ENCODE data around the gene GADD45G. TPM values are rescaled to one million over a fixed set of nuclear protein-coding genes. Genes with fewer than 3 reads are reported as not detected.

Gene GADD45G
- total RNA-seq, 1 donor from 2014 or later, result 5.2 TPM

- no peak overlapping the region for H3K27ac Mint-ChIP-seq (ENCODE audit: unreplicated experiment)
- no peak for FAIRE-seq
- H2AFZ ChIP-seq (ENCODE audit: low read depth, low read length), result no peak overlapping the region
Measured at GRCh38 chr9:89591274-89592212, 13.3 kb upstream of the GADD45G start.

GRCh38 chr9:89592213-89592815 is 12.5 kb upstream of the GADD45G start:
- peaks cover 14% of the 10 kb centered on the region for H3K27me3 ChIP-seq (ENCODE audit: insufficient read depth, low read length)
- no peak overlapping the region for H3K27ac ChIP-seq (ENCODE audit: low read depth, low read length)
- H3K9me3 Mint-ChIP-seq (ENCODE audit: unreplicated experiment), result peaks cover 1% of the 10 kb centered on the region
- no peaks in the 10 kb centered on the region for H3K9me3 ChIP-seq (ENCODE audit: insufficient read depth, low read depth, low read length)
- H3K4me3 ChIP-seq (ENCODE audit: insufficient read depth, low read depth, low read length), result no peak overlapping the region
- no peak overlapping the region for H3K4me2 ChIP-seq (ENCODE audit: low read length)
- H3K79me2 ChIP-seq (ENCODE audit: insufficient read depth, low read length), result no peaks in the 10 kb centered on the region
- DNase-seq (ENCODE audit: low read depth) (no peak), FAIRE-seq (no peak)
- H3K27me3 Mint-ChIP-seq (ENCODE audit: low read depth, unreplicated experiment), result peaks cover 41% of the 10 kb centered on the region
- H3K27ac Mint-ChIP-seq (ENCODE audit: unreplicated experiment), result no peak overlapping the region
- H3K4me3 Mint-ChIP-seq (ENCODE audit: unreplicated experiment), result peak overlapping the region; percentile 3
- no peak overlapping the region for H3K9ac ChIP-seq (ENCODE audit: low read length)
- H3K36me3 ChIP-seq (ENCODE audit: insufficient read depth, low read length), result no peaks in the 10 kb centered on the region
- no peaks in the 10 kb centered on the region for H3K4me1 ChIP-seq (ENCODE audit: insufficient read depth, low read length)
- peaks cover 19% of the 10 kb centered on the region for H3K4me1 Mint-ChIP-seq (ENCODE audit: low read depth, unreplicated experiment)
- TF ChIP-seq EZH2 (IDR thresholded peaks at IDR 0.05; ENCODE audit: insufficient read depth, low read length), result no peak
- no peak overlapping the region for H2AFZ ChIP-seq (ENCODE audit: low read depth, low read length)
- no peaks in the 10 kb centered on the region for H4K20me1 ChIP-seq (ENCODE audit: insufficient read depth, low read length)
- H3K36me3 Mint-ChIP-seq (ENCODE audit: low read depth, unreplicated experiment), result no peaks in the 10 kb centered on the region

More at GRCh38 chr9:89591274-89592212, 13.3 kb upstream of the GADD45G start:
- Histone ChIP-seq H3K4me3 (ENCODE audit: insufficient read depth, low read depth, low read length) (no peak overlapping the region), H3K36me3 (ENCODE audit: insufficient read depth, low read length) (no peaks in the 10 kb centered on the region), H4K20me1 (ENCODE audit: insufficient read depth, low read length) (no peaks in the 10 kb centered on the region), H3K9ac (ENCODE audit: low read length) (no peak overlapping the region), H3K79me2 (ENCODE audit: insufficient read depth, low read length) (no peaks in the 10 kb centered on the region), H3K27me3 (ENCODE audit: insufficient read depth, low read length) (peaks cover 14% of the 10 kb centered on the region), H3K27ac (ENCODE audit: low read depth, low read length) (no peak overlapping the region), H3K4me1 (ENCODE audit: insufficient read depth, low read length) (no peaks in the 10 kb centered on the region), H3K9me3 (ENCODE audit: insufficient read depth, low read depth, low read length) (no peaks in the 10 kb centered on the region), H3K4me2 (ENCODE audit: low read length) (no peak overlapping the region)
- Mint-ChIP-seq H3K4me1 (ENCODE audit: low read depth, unreplicated experiment) (peaks cover 19% of the 10 kb centered on the region), H3K27me3 (ENCODE audit: low read depth, unreplicated experiment) (peaks cover 41% of the 10 kb centered on the region), H3K36me3 (ENCODE audit: low read depth, unreplicated experiment) (no peaks in the 10 kb centered on the region), H3K4me3 (ENCODE audit: unreplicated experiment) (peak overlapping the region; percentile 3), H3K9me3 (ENCODE audit: unreplicated experiment) (peaks cover 1% of the 10 kb centered on the region)
- DNase-seq (ENCODE audit: low read depth), result no peak
- TF ChIP-seq CTCF (IDR thresholded peaks at IDR 0.05; ENCODE audit: insufficient read depth, low read depth, low read length) (no peak), EZH2 (IDR thresholded peaks at IDR 0.05; ENCODE audit: insufficient read depth, low read length) (no peak)

- Histone ChIP-seq H3K4me3 (ENCODE audit: insufficient read depth, low read depth, low read length) (no peak overlapping the region), H4K20me1 (ENCODE audit: insufficient read depth, low read length) (no peaks in the 10 kb centered on the region), H3K9me3 (ENCODE audit: insufficient read depth, low read depth, low read length) (no peaks in the 10 kb centered on the region), H3K4me2 (ENCODE audit: low read length) (no peak overlapping the region), H3K27me3 (ENCODE audit: insufficient read depth, low read length) (peaks cover 14% of the 10 kb centered on the region), H3K36me3 (ENCODE audit: insufficient read depth, low read length) (no peaks in the 10 kb centered on the region), H3K4me1 (ENCODE audit: insufficient read depth, low read length) (no peaks in the 10 kb centered on the region), H2AFZ (ENCODE audit: low read depth, low read length) (no peak overlapping the region), H3K27ac (ENCODE audit: low read depth, low read length) (no peak overlapping the region), H3K9ac (ENCODE audit: low read length) (no peak overlapping the region), H3K79me2 (ENCODE audit: insufficient read depth, low read length) (no peaks in the 10 kb centered on the region)
- H3K9me3 Mint-ChIP-seq (ENCODE audit: unreplicated experiment), result peaks cover 1% of the 10 kb centered on the region
- peaks cover 19% of the 10 kb centered on the region for H3K4me1 Mint-ChIP-seq (ENCODE audit: low read depth, unreplicated experiment)
- H3K27ac Mint-ChIP-seq (ENCODE audit: unreplicated experiment), result no peak overlapping the region
- H3K27me3 Mint-ChIP-seq (ENCODE audit: low read depth, unreplicated experiment), result peaks cover 47% of the 10 kb centered on the region
- H3K36me3 Mint-ChIP-seq (ENCODE audit: low read depth, unreplicated experiment), result no peaks in the 10 kb centered on the region
- FAIRE-seq (no peak), DNase-seq (ENCODE audit: low read depth) (peak; percentile 50)
- peak overlapping the region; percentile 20 for H3K4me3 Mint-ChIP-seq (ENCODE audit: unreplicated experiment)
- TF ChIP-seq EZH2 (IDR thresholded peaks at IDR 0.05; ENCODE audit: insufficient read depth, low read length), result no peak
- TF ChIP-seq CTCF (IDR thresholded peaks at IDR 0.05; ENCODE audit: insufficient read depth, low read depth, low read length), result no peak
Measured at GRCh38 chr9:89592963-89593726, 11.7 kb upstream of the GADD45G start.

All from astrocyte (in vitro differentiated cells and primary cell).